A673 (cell line): ENCODE data around the gene KCNJ8. TPM values are rescaled to one million over a fixed set of nuclear protein-coding genes. Genes with fewer than 3 reads are reported as not detected.
A peak's percentile ranks its signal among the peaks of the same experiment; 100 is the strongest.

ENCODE experiments used
- BruUV-seq: library from RNA; stranded (reverse); fragments of 400-500 nt; replicated peaks from 2 replicates; lab custom pipeline; 2021; lab: Mats Ljungman, UMichigan
- CTCF ChIA-PET: fragments of 300-600 bp; sonication (Branson Sonifier 250); formaldehyde crosslinking; loops from one replicate; lab custom pipeline; 2022; ENCODE audit warnings: antibody characterized with exemption; lab: Charles Lee
- POLR2A ChIA-PET: fragments of 300-600 bp; sonication (Branson Sonifier 250); formaldehyde crosslinking; loops from one replicate; lab custom pipeline; 2022; ENCODE audit warnings: antibody characterized with exemption; ENCODE audit not compliant: low non-redundant PET; lab: Charles Lee
- DNase-seq: peaks from one replicate; pipeline ENCODE4 v3.0.0-alpha.2; 2015; ENCODE audit warnings: low spot score
- H3K27ac ChIP-seq: fragments of 200-600 bp; sonication (generic); 2 replicates; pipeline ENCODE4 v1.5.1; 2016; ENCODE audit warnings: mixed run types, low read depth, mild to moderate bottlenecking, mixed read lengths, antibody characterized with exemption, low read length; ENCODE audit not compliant: poor library complexity, severe bottlenecking
- H3K27me3 ChIP-seq: fragments of 200-600 bp; sonication (generic); replicated peaks from 2 replicates; pipeline ENCODE4 v1.6.1; 2017; ENCODE audit warnings: mixed run types, low read depth, mild to moderate bottlenecking, mixed read lengths, antibody characterized with exemption, low read length; ENCODE audit not compliant: insufficient read depth, poor library complexity
- H3K36me3 ChIP-seq: fragments of 200-600 bp; sonication (generic); 2 replicates; pipeline ENCODE4 v1.6.1; 2016; ENCODE audit warnings: mixed run types, mild to moderate bottlenecking, mixed read lengths, antibody characterized with exemption, low read length; ENCODE audit not compliant: insufficient read depth, poor library complexity, severe bottlenecking
- H3K4me1 ChIP-seq: fragments of 200-600 bp; sonication (generic); 2 replicates; pipeline ENCODE4 v1.6.1; 2017; ENCODE audit warnings: mixed run types, mild to moderate bottlenecking, mixed read lengths, antibody characterized with exemption, low read length; ENCODE audit not compliant: insufficient read depth, poor library complexity, severe bottlenecking
- H3K4me3 ChIP-seq: fragments of 200-600 bp; sonication (generic); 2 replicates; pipeline ENCODE4 v1.5.1; 2016; ENCODE audit warnings: low read depth, mixed run types, mild to moderate bottlenecking, mixed read lengths, low read length; ENCODE audit not compliant: poor library complexity, severe bottlenecking
- H3K9me3 ChIP-seq: fragments of 200-600 bp; sonication (generic); 2 replicates; pipeline ENCODE4 v1.6.1; 2016; ENCODE audit warnings: mixed run types, low read depth, mild to moderate bottlenecking, mixed read lengths, antibody characterized with exemption, low read length; ENCODE audit not compliant: poor library complexity, severe bottlenecking
- CTCF ChIP-seq: fragments of 300-800, 200-600 bp; sonication (generic); conservative IDR thresholded peaks from 2 replicates; pipeline ENCODE4 v1.5.1; 2017; ENCODE audit warnings: low read depth, mild to moderate bottlenecking, antibody characterized with exemption, low read length, moderate library complexity, mixed read lengths
- EZH2 ChIP-seq: fragments of 200-600 bp; sonication (generic); IDR thresholded peaks from 2 replicates; pipeline ENCODE4 v1.6.1; 2017; ENCODE audit warnings: borderline replicate concordance, low read depth, mild to moderate bottlenecking, mixed read lengths, antibody characterized with exemption, low read length; ENCODE audit not compliant: poor library complexity, severe bottlenecking
- intact Hi-C: fragments of 100-400 bp; cut with micrococcal nuclease; formaldehyde crosslinking; loops from one replicate; pipeline ENCODE4 v1.10.0; 2022; ENCODE audit not compliant: unreplicated experiment
- total RNA-seq: library from RNA; stranded (reverse); gene quantifications from 2 replicates; pipeline ENCODE4 v1.2.3, GENCODE V29; 2021

KCNJ8 gene
- total RNA-seq, 1 experiment from 2014 or later = not detected

- Histone ChIP-seq H3K27ac (no peak overlapping the region), H3K36me3 (no peaks in the 10 kb centered on the region), H3K27me3 (peaks cover 59% of the 10 kb centered on the region), H3K9me3 (no peaks in the 10 kb centered on the region), H3K4me3 (no peak overlapping the region), H3K4me1 (no peaks in the 10 kb centered on the region)
- ChIA-PET POLR2A (no interaction called here), CTCF (no interaction called here)
- intact Hi-C loops = no loop called here
- no TSS peak for BruUV-seq
- DNase-seq = no peak
- TF ChIP-seq EZH2 (no peak), CTCF (no peak)
Measured at GRCh38 chr12:21731144-21731543, 43.4 kb downstream of the KCNJ8 start.

DNA sequence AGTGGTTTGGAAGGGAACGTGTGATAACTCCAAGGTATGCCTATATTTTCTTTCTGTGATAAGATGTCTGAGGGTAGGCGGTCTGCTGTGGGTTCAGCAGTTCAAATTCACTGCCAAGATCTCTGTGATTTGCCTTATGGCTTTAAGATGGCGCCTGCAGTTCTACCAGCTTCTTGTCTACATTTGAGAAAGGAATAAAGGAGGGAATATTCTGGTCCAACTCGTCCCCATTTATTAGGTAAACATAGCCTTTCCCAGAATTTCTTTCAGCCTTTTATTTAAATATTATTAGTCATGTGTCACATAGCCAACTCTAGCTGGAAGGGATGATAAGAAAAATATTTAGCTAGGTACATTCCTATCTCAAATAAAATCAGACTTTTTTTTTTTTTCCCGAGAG is 48.8 kb downstream of the KCNJ8 start:
- no peaks in the 10 kb centered on the region for H3K9me3 ChIP-seq
- ChIA-PET POLR2A (no interaction called here), CTCF (no interaction called here)
- TF ChIP-seq CTCF = no peak
- TF ChIP-seq EZH2 = no peak
- intact Hi-C loops = no loop called here
- no TSS peak for BruUV-seq
- H3K27ac ChIP-seq = no peak overlapping the region
- H3K4me1 ChIP-seq = no peaks in the 10 kb centered on the region
- peaks cover 86% of the 10 kb centered on the region for H3K27me3 ChIP-seq
- H3K36me3 ChIP-seq = no peaks in the 10 kb centered on the region
- no peak for DNase-seq
- no peak overlapping the region for H3K4me3 ChIP-seq

DNA sequence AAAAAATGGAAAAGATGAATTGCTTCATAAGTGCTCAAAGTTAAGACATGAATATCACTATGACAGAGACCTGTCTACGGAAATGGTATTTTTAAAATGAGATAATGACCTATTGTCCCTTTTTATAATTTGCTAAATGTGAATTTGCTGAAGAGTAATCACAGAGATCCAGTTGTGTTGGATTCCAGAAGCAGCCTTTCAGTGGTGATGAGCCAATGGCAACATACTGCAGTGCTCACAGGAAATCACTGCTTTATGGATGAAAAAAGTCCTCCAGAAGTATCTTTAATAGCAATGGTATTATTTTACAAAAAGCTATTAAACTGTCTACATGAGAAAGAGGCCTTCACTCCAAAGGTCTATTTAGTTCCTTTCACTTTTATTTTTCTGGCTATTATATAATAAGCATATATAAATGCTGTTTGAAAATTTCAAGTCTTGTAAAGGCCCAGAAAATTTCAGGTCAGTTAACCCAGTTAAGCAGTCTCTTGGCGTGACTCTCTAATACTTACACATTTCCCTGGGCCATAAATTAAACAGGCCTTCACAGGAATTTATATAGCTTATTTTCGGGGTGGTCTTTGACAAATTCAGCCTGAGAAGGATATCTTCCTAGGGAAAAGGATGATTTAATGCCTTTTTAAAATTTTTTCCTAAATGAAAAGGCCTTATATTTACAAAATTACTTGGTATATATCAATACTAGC is 55.4 kb downstream of the KCNJ8 start:
- POLR2A ChIA-PET = no interaction called here
- no TSS peak for BruUV-seq
- CTCF ChIA-PET = interaction anchor here (0.6 kb wide), 1 partner anchor 344 kb away, joined by 3 read pairs; no protein-coding TSS in a partner anchor

More for the DNA sequence above, 55.4 kb downstream of the KCNJ8 start:
- peak; percentile 78 for DNase-seq
- no peaks in the 10 kb centered on the region for H3K36me3 ChIP-seq
- H3K27me3 ChIP-seq = peaks cover 51% of the 10 kb centered on the region
- no peaks in the 10 kb centered on the region for H3K9me3 ChIP-seq
- no peak overlapping the region for H3K27ac ChIP-seq
- intact Hi-C loops = no loop called here
- H3K4me1 ChIP-seq = peaks cover 28% of the 10 kb centered on the region
- TF ChIP-seq CTCF (no peak), EZH2 (no peak)
- no peak overlapping the region for H3K4me3 ChIP-seq
